Neuronal stem cell (in vitro differentiated cells): ENCODE measurements around the gene ZC3H10.

ENCODE experiments used
- DNase-seq: peaks from one replicate; pipeline ENCODE4 v3.0.0-alpha.2; 2013; ENCODE audit warnings: low spot score
- H2AFZ ChIP-seq: one replicate; pipeline ENCODE4 v1.6.1; 2013; ENCODE audit warnings: mild to moderate bottlenecking, low read length, inconsistent platforms
- H2AK5ac ChIP-seq: 2 replicates; pipeline ENCODE4 v1.6.1; 2013; ENCODE audit warnings: low read depth, mild to moderate bottlenecking, inconsistent platforms, low read length, moderate library complexity, mixed read lengths
- H2BK120ac ChIP-seq: 2 replicates; pipeline ENCODE4 v1.6.1; 2013; ENCODE audit warnings: low read depth, mild to moderate bottlenecking, inconsistent platforms, low read length, moderate library complexity, mixed read lengths
- H2BK12ac ChIP-seq: one replicate; pipeline ENCODE4 v1.6.1; 2013; ENCODE audit warnings: low read length, inconsistent platforms
- H2BK15ac ChIP-seq: 2 replicates; pipeline ENCODE4 v1.6.1; 2013; ENCODE audit warnings: mild to moderate bottlenecking, low read length, inconsistent platforms, mixed read lengths
- H2BK5ac ChIP-seq: one replicate; pipeline ENCODE4 v1.6.1; 2013; ENCODE audit warnings: inconsistent platforms, mild to moderate bottlenecking, low read length, moderate library complexity
- H3K14ac ChIP-seq: one replicate; pipeline ENCODE4 v1.6.1; 2013; ENCODE audit warnings: low read length, inconsistent platforms
- H3K18ac ChIP-seq: 2 replicates; pipeline ENCODE4 v1.6.1; 2013; ENCODE audit warnings: low read length, inconsistent platforms
- H3K23ac ChIP-seq: 2 replicates; pipeline ENCODE4 v1.6.1; 2013; ENCODE audit warnings: low read depth, mild to moderate bottlenecking, mixed read lengths, low read length, inconsistent platforms; ENCODE audit not compliant: poor library complexity
- H3K27ac ChIP-seq: replicated peaks from 3 replicates; pipeline ENCODE4 v1.5.1; 2013; ENCODE audit warnings: low read length, inconsistent platforms
- H3K27me3 ChIP-seq, 3 experiments: 2 replicates each; pipeline ENCODE4 v1.6.1; 2013; ENCODE audit warnings: low read length in 3 of 3, mild to moderate bottlenecking in 2 of 3, inconsistent platforms in 1 of 3, low read depth in 1 of 3, mixed read lengths in 1 of 3, moderate library complexity in 1 of 3; ENCODE audit not compliant: control insufficient read depth in 3 of 3, insufficient read depth in 3 of 3
- H3K36me3 ChIP-seq, 2 donors: replicated peaks in 1 of 2; 2 replicates each; pipeline ENCODE4 v1.6.1; 2013; ENCODE audit warnings: low read length in 2 of 2; ENCODE audit not compliant: control insufficient read depth in 2 of 2, insufficient read depth in 2 of 2
- H3K4ac ChIP-seq: 2 replicates; pipeline ENCODE4 v1.6.1; 2013; ENCODE audit warnings: inconsistent platforms, mild to moderate bottlenecking, low read length, moderate library complexity
- H3K4me1 ChIP-seq, 2 donors: 1 replicate in 1 of 2; 2 replicates in 1 of 2; pipeline ENCODE4 v1.6.1; 2013; ENCODE audit warnings: low read length in 2 of 2, low read depth in 1 of 2; ENCODE audit not compliant: control insufficient read depth in 2 of 2, insufficient read depth in 1 of 2
- H3K4me2 ChIP-seq: one replicate; pipeline ENCODE4 v1.6.1; 2013; ENCODE audit warnings: mild to moderate bottlenecking, low read length, inconsistent platforms; ENCODE audit not compliant: insufficient read depth, poor library complexity, severe bottlenecking
- H3K4me3 ChIP-seq, 2 donors: 2 replicates each; pipeline ENCODE4 v1.5.1; 2013; ENCODE audit warnings: low read length in 2 of 2, mild to moderate bottlenecking in 2 of 2, inconsistent platforms in 1 of 2, moderate library complexity in 1 of 2
- H3K79me1 ChIP-seq: one replicate; pipeline ENCODE4 v1.6.1; 2013; ENCODE audit warnings: low read depth, mild to moderate bottlenecking, inconsistent platforms, low read length, moderate library complexity
- H3K9ac ChIP-seq: one replicate; pipeline ENCODE4 v1.6.1; 2013; ENCODE audit warnings: mild to moderate bottlenecking, low read depth, low read length, inconsistent platforms; ENCODE audit not compliant: poor library complexity
- H3K9me3 ChIP-seq, 2 donors: replicated peaks in 1 of 2; 2 replicates each; pipeline versions ENCODE3 to v1.6.1; 2013; ENCODE audit warnings: low read length in 2 of 2, mild to moderate bottlenecking in 2 of 2, inconsistent platforms in 1 of 2, low read depth in 1 of 2, mixed read lengths in 1 of 2, moderate library complexity in 1 of 2; ENCODE audit not compliant: control insufficient read depth in 2 of 2, insufficient read depth in 1 of 2
- H4K8ac ChIP-seq: one replicate; pipeline ENCODE4 v1.6.1; 2013; ENCODE audit warnings: low read depth, mild to moderate bottlenecking, inconsistent platforms, low read length, moderate library complexity
- H4K91ac ChIP-seq: one replicate; pipeline ENCODE4 v1.6.1; 2013; ENCODE audit warnings: low read length, low read depth, mild to moderate bottlenecking, inconsistent platforms; ENCODE audit not compliant: poor library complexity
- WGBS, 2 donors: extraction: QIAGEN DNeasy Blood & Tissue Kit; methylation state at CpG; one replicate each; pipeline ENCODE4 v1.1.7; 2013; ENCODE audit warnings: missing lambda C conversion rate in 2 of 2, mixed read lengths in 1 of 2; ENCODE audit not compliant: insufficient read length in 2 of 2, insufficient replicate concordance in 1 of 2; ENCODE audit errors: extremely low coverage in 2 of 2; 5-methylcytosine and 5-hydroxymethylcytosine counted together

Gene ZC3H10

DNA sequence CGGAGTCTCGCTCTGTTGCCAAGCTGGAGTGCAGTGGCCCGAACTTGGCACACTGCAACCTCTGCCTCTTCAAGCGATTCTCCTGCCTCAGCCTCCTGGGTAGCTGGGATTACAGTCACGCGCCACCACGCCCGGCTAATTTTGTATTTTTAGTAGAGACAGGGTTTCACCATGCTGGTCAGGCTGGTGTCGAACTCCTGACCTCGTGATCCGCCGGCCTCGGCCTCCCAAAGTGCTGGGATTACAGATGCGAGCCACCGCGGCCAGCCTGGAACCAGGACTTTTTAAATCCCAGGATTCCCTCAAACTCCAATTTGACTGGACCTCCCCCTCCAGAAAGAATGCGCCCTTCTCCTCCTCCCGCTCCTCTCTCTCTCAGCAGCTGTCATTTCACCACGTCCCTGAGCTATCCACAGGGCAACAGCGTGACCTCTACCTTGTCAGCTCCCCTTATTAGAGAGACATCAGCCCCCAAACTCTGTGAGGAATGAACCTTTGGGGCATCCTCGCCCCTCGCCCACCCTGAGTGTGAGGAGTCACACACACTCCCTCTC is 12.0 kb downstream of the ZC3H10 start:
- no peak overlapping the region for H3K4ac ChIP-seq
- no peak overlapping the region for H2AK5ac ChIP-seq
- peak overlapping the region in 1 of 2 donors; percentile 83 for H3K4me3 ChIP-seq
- H2BK15ac ChIP-seq: no peak overlapping the region
- H3K23ac ChIP-seq: no peak overlapping the region
- DNase-seq: no peak
- H3K27me3 ChIP-seq: no peaks in the 10 kb centered on the region
- no peak overlapping the region for H4K91ac ChIP-seq
- no peaks in the 10 kb centered on the region for H3K9me3 ChIP-seq
- no peak overlapping the region for H3K4me2 ChIP-seq
- H2BK12ac ChIP-seq: no peak overlapping the region
- H3K79me1 ChIP-seq: no peaks in the 10 kb centered on the region
- peaks cover 13% of the 10 kb centered on the region in 2 donors for H3K4me1 ChIP-seq
- no peak overlapping the region for H3K9ac ChIP-seq
- no peak overlapping the region for H3K14ac ChIP-seq
- H3K27ac ChIP-seq: no peak overlapping the region
- no CpG with 5 or more reads among the region's 22 CpGs for WGBS, 2 donors
- H2AFZ ChIP-seq: no peak overlapping the region
- no peak overlapping the region for H2BK120ac ChIP-seq
- no peak overlapping the region for H2BK5ac ChIP-seq
- no peak overlapping the region for H4K8ac ChIP-seq
- peaks cover 33 to 47% of the 10 kb centered on the region in 2 donors for H3K36me3 ChIP-seq
- no peak overlapping the region for H3K18ac ChIP-seq

- no CpG with 5 or more reads among the region's 4 CpGs for WGBS, 2 donors
- no peak overlapping the region for H2AFZ ChIP-seq
- H3K14ac ChIP-seq: no peak overlapping the region
- H2BK12ac ChIP-seq: no peak overlapping the region
- H3K27me3 ChIP-seq: no peaks in the 10 kb centered on the region
- H3K79me1 ChIP-seq: no peaks in the 10 kb centered on the region
- H4K8ac ChIP-seq: no peak overlapping the region
- H3K4ac ChIP-seq: no peak overlapping the region
- no peak overlapping the region for H3K9ac ChIP-seq
- H3K18ac ChIP-seq: no peak overlapping the region
- H3K36me3 ChIP-seq: peaks cover 33 to 55% of the 10 kb centered on the region in 2 donors
- H3K4me2 ChIP-seq: no peak overlapping the region
- H3K27ac ChIP-seq: no peak overlapping the region
- peaks cover 13% of the 10 kb centered on the region in 2 donors for H3K4me1 ChIP-seq
- H4K91ac ChIP-seq: no peak overlapping the region
- H3K23ac ChIP-seq: no peak overlapping the region
- no peak overlapping the region for H2BK5ac ChIP-seq
- H3K4me3 ChIP-seq: no peak overlapping the region
- H2BK15ac ChIP-seq: no peak overlapping the region
- H2BK120ac ChIP-seq: no peak overlapping the region
- DNase-seq: no peak
- H3K9me3 ChIP-seq: no peaks in the 10 kb centered on the region
- H2AK5ac ChIP-seq: no peak overlapping the region
Measured at GRCh38 chr12:56130876-56131275, 12.8 kb downstream of the ZC3H10 start.

DNA sequence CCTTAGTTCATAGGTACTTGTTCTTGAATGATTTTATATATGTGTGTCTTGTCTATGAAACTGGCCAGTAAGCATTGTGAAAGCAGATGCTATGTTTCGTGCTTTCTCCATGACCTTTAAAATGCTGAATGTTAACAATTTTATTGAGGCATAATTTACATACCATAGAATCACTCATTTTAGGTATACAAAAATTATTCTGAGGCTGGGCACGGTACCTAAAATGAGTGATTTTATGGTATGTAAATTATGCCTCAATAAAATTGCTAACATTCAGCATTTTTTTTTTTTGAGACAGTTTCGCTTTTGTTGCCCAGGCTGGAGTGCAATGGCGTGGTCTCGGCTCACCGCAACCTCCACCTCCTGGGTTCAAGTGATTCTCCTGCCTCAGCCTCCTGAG is 16.8 kb downstream of the ZC3H10 start:
- H2BK12ac ChIP-seq: no peak overlapping the region
- no peak overlapping the region for H3K23ac ChIP-seq
- no peak overlapping the region for H3K9ac ChIP-seq
- H3K79me1 ChIP-seq: no peaks in the 10 kb centered on the region
- peaks cover 59 to 95% of the 10 kb centered on the region in 2 donors for H3K36me3 ChIP-seq
- no peak overlapping the region for H3K14ac ChIP-seq
- H2BK5ac ChIP-seq: no peak overlapping the region
- no peaks in the 10 kb centered on the region for H3K27me3 ChIP-seq
- H3K18ac ChIP-seq: no peak overlapping the region
- no peak overlapping the region for H2AK5ac ChIP-seq
- H4K91ac ChIP-seq: no peak overlapping the region
- no peak overlapping the region for H3K4me2 ChIP-seq
- peaks cover 0 to 4% of the 10 kb centered on the region in 2 donors for H3K9me3 ChIP-seq
- H4K8ac ChIP-seq: no peak overlapping the region
- no peak overlapping the region for H2BK120ac ChIP-seq
- no peak overlapping the region for H2BK15ac ChIP-seq
- no peak for DNase-seq
- no peak overlapping the region for H3K4me3 ChIP-seq
- no CpG with 5 or more reads among the region's 6 CpGs for WGBS, 2 donors
- H2AFZ ChIP-seq: no peak overlapping the region
- H3K27ac ChIP-seq: no peak overlapping the region
- peaks cover 0 to 2% of the 10 kb centered on the region in 2 donors for H3K4me1 ChIP-seq
- H3K4ac ChIP-seq: no peak overlapping the region

- Histone ChIP-seq H3K9me3 (peaks cover 0 to 4% of the 10 kb centered on the region in 2 donors), H2BK12ac (no peak overlapping the region), H3K18ac (no peak overlapping the region), H4K8ac (no peak overlapping the region), H3K4me2 (no peak overlapping the region), H3K27ac (no peak overlapping the region), H3K4ac (no peak overlapping the region), H2AK5ac (no peak overlapping the region), H2BK120ac (no peak overlapping the region), H3K23ac (peak overlapping the region; percentile 1), H3K4me3 (no peak overlapping the region), H3K36me3 (peaks cover 56 to 94% of the 10 kb centered on the region in 2 donors), H3K9ac (peak overlapping the region; percentile 15), H3K14ac (no peak overlapping the region), H2BK5ac (no peak overlapping the region), H2AFZ (no peak overlapping the region), H3K79me1 (no peaks in the 10 kb centered on the region), H3K4me1 (no peaks in the 10 kb centered on the region), H4K91ac (no peak overlapping the region), H2BK15ac (no peak overlapping the region), H3K27me3 (no peaks in the 10 kb centered on the region)
- no CpG with 5 or more reads among the region's 14 CpGs for WGBS, 2 donors
- DNase-seq: no peak
Measured at GRCh38 chr12:56137853-56138571, 19.9 kb downstream of the ZC3H10 start.
